OCI-LY3 (cell line): ENCODE results near the gene DDN.

Experiments used
- H2AFZ ChIP-seq: fragments of 200-600, 300-600 bp; shearing (Covaris generic); 2 replicates; pipeline ENCODE4 v1.6.0; 2014; ENCODE audit warnings: antibody characterized with exemption, low read depth, low read length
- H3K27ac ChIP-seq: fragments of 200-600, 300-600 bp; sonication (generic); 2 replicates; pipeline ENCODE4 v1.5.1; 2014; ENCODE audit warnings: mild to moderate bottlenecking, low read length, moderate library complexity, mixed read lengths
- H3K27me3 ChIP-seq: fragments of 200-600, 300-600 bp; sonication (generic); 2 replicates; pipeline ENCODE4 v1.6.1; 2014; ENCODE audit warnings: low read depth, low read length, mixed read lengths
- H3K36me3 ChIP-seq: fragments of 200-600, 300-600 bp; sonication (generic); replicated peaks from 2 replicates; pipeline ENCODE3; 2014; ENCODE audit warnings: low read depth, low read length, mixed read lengths
- H3K4me1 ChIP-seq: fragments of 300-600, 200-600 bp; sonication (generic); 2 replicates; pipeline ENCODE4 v1.6.1; 2014; ENCODE audit warnings: low read length, mixed read lengths
- H3K4me2 ChIP-seq: fragments of 200-600, 300-600 bp; sonication (generic); 2 replicates; pipeline ENCODE4 v1.6.1; 2014; ENCODE audit warnings: low read length, mixed read lengths
- H3K4me3 ChIP-seq: fragments of 300-600, 200-600 bp; sonication (generic); 2 replicates; pipeline ENCODE4 v1.5.1; 2014; ENCODE audit warnings: antibody characterized with exemption, mild to moderate bottlenecking, low read length, moderate library complexity
- H3K79me2 ChIP-seq: fragments of 300-600, 200-600 bp; shearing (Covaris generic); 2 replicates; pipeline ENCODE4 v1.6.1; 2014; ENCODE audit warnings: mild to moderate bottlenecking, low read length, mixed read lengths
- H3K9ac ChIP-seq: fragments of 300-600, 200-600 bp; shearing (Covaris generic); 2 replicates; pipeline ENCODE4 v1.6.0; 2014; ENCODE audit warnings: mild to moderate bottlenecking, low read length, moderate library complexity
- H3K9me3 ChIP-seq: fragments of 200-600, 300-600 bp; shearing (Covaris generic); 2 replicates; pipeline ENCODE4 v1.6.1; 2014; ENCODE audit warnings: low read length, mixed read lengths; ENCODE audit not compliant: insufficient read depth
- H4K20me1 ChIP-seq: fragments of 200-600, 300-600 bp; sonication (generic); 2 replicates; pipeline ENCODE4 v1.6.1; 2016; ENCODE audit warnings: low read length, mixed read lengths; ENCODE audit not compliant: insufficient read depth
- EZH2phosphoT487 ChIP-seq: fragments of 200-600 bp; shearing (Covaris generic); IDR thresholded peaks from 2 replicates; pipeline ENCODE4 v1.6.1; 2018; ENCODE audit warnings: antibody characterized with exemption, mixed run types, low read depth
- TF ChIP-seq, protein P1 (sequence below): fragments of 200-600, 300-600 bp; sonication (generic); IDR thresholded peaks from 2 replicates; pipeline ENCODE4 v1.5.1; 2014; ENCODE audit warnings: antibody characterized with exemption, low read length, low read depth

The DDN gene

GRCh38 chr12:48997719-48998496 lies 1.3 kb downstream of the DDN start:
- Histone ChIP-seq H3K79me2 (peaks cover 25% of the 10 kb centered on the region), H3K4me2 (peak overlapping the region; percentile 88), H3K4me3 (peak overlapping the region; percentile 89), H3K36me3 (no peaks in the 10 kb centered on the region), H2AFZ (peak overlapping the region; percentile 47; the same call in 1 of the 2 replicates), H3K9ac (peak overlapping the region; percentile 66), H3K27me3 (no peaks in the 10 kb centered on the region), H3K27ac (peak overlapping the region; percentile 38), H4K20me1 (peaks cover 5% of the 10 kb centered on the region; the same call in 1 of the 2 replicates), H3K4me1 (peaks cover 25% of the 10 kb centered on the region), H3K9me3 (no peaks in the 10 kb centered on the region)
- TF ChIP-seq EZH2phosphoT487, result no peak

DNA sequence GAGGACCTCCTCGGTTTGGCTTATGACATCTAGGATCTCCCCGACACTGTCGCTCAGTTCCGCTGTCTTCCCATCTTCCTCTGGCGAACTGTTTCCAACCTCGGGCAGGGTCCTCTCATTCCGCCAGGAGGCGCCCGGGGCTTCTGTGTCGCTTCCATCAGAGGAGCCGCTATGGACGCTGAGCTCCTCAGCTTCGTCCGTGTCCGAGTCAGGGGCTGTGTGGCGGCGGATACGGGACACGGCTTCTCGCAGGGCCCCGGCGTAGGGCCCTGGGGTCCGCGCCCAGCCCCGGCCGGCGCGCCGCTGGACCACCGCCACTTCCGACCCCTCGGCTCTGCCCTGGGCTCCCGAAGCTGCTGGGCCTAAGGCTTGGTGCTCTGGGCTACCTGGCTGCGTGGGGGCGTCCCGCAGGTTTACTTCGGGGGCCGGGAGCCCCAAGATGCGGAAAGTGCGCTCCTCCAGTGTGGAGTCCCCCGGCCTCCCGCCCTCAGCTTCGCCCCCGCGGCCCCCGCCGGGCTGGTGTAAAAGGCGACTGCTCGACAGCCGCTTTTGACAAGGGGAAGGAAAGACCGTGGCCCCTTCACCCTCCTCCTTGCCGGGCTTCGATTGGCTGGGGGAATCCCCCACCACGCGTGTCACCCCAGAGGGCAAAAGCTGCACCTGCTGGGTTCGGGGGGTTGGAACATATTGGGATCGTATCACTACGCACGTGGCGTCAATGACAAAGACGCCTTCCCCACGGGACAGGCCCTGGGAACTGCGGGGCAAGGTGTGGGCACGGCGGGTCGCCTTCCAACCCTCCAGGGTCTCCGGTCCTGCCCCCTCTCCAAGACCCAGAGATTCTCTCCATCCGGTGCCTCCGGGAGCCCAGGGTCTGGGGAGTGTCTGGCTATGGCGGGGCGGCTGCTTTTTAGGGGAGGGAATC lies 2.1 kb downstream of the DDN start:
- peak overlapping the region; percentile 88 for H3K4me2 ChIP-seq

GRCh38 chr12:48995086-48995879 lies 3.9 kb downstream of the DDN start:
- peak overlapping the region; percentile 63 for H3K4me3 ChIP-seq

More for the DNA sequence above, 2.1 kb downstream of the DDN start:
- Histone ChIP-seq H3K9me3 (no peaks in the 10 kb centered on the region), H3K4me3 (peak overlapping the region; percentile 89), H3K27ac (peak overlapping the region; percentile 38; the same call in 1 of the 2 replicates), H3K9ac (peak overlapping the region; percentile 66), H3K4me1 (peaks cover 25% of the 10 kb centered on the region), H3K36me3 (no peaks in the 10 kb centered on the region), H3K27me3 (no peaks in the 10 kb centered on the region), H2AFZ (peak overlapping the region; percentile 47; the same call in 1 of the 2 replicates), H4K20me1 (peaks cover 5% of the 10 kb centered on the region; the same call in 1 of the 2 replicates), H3K79me2 (peaks cover 25% of the 10 kb centered on the region)
- TF ChIP-seq, protein P1, sequence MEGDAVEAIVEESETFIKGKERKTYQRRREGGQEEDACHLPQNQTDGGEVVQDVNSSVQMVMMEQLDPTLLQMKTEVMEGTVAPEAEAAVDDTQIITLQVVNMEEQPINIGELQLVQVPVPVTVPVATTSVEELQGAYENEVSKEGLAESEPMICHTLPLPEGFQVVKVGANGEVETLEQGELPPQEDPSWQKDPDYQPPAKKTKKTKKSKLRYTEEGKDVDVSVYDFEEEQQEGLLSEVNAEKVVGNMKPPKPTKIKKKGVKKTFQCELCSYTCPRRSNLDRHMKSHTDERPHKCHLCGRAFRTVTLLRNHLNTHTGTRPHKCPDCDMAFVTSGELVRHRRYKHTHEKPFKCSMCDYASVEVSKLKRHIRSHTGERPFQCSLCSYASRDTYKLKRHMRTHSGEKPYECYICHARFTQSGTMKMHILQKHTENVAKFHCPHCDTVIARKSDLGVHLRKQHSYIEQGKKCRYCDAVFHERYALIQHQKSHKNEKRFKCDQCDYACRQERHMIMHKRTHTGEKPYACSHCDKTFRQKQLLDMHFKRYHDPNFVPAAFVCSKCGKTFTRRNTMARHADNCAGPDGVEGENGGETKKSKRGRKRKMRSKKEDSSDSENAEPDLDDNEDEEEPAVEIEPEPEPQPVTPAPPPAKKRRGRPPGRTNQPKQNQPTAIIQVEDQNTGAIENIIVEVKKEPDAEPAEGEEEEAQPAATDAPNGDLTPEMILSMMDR, result peak; percentile 70
- no peak for TF ChIP-seq EZH2phosphoT487

More at GRCh38 chr12:48995086-48995879, 3.9 kb downstream of the DDN start:
- H4K20me1 ChIP-seq, result peaks cover 4% of the 10 kb centered on the region; the same call in 1 of the 2 replicates
- peak overlapping the region; percentile 74; the same call in 1 of the 2 replicates for H2AFZ ChIP-seq
- no peaks in the 10 kb centered on the region for H3K9me3 ChIP-seq
- TF ChIP-seq EZH2phosphoT487, result no peak
- TF ChIP-seq, protein P1, result peak; percentile 68
- H3K27ac ChIP-seq, result no peak overlapping the region
- H3K9ac ChIP-seq, result no peak overlapping the region
- H3K36me3 ChIP-seq, result no peaks in the 10 kb centered on the region
- peak overlapping the region; percentile 70 for H3K4me2 ChIP-seq
- peaks cover 18% of the 10 kb centered on the region for H3K79me2 ChIP-seq
- H3K27me3 ChIP-seq, result 0 out of 2 replicates have a peak, but pooled peaks cover 4% of the 10 kb centered on the region
- H3K4me1 ChIP-seq, result peaks cover 23% of the 10 kb centered on the region
